GM21786 (cell line): ENCODE measurements around the gene TFF1.

Experiments used
- ATAC-seq: cut with Tn5 transposase; IDR thresholded peaks from one replicate; pipeline ENCODE4 v1.9.1; 2021; ENCODE audit not compliant: unreplicated experiment

The TFF1 gene

GRCh38 chr21:42363312-42363711 lies 3.0 kb downstream of the TFF1 start:
- ATAC-seq: no peak

GRCh38 chr21:42362700-42363099 lies 3.6 kb downstream of the TFF1 start:
- no peak for ATAC-seq

- no peak for ATAC-seq
These were observed 4.1 kb downstream of the TFF1 start for GRCh38 chr21:42362198-42362597.

GRCh38 chr21:42361286-42361685 lies 5.0 kb downstream of the TFF1 start:
- no peak for ATAC-seq

- no peak for ATAC-seq
These were observed 6.0 kb downstream of the TFF1 start for GRCh38 chr21:42360317-42360716.

GRCh38 chr21:42358937-42359336 lies 7.4 kb downstream of the TFF1 start:
- ATAC-seq: no peak

- ATAC-seq: no peak
These were observed 8.1 kb downstream of the TFF1 start for GRCh38 chr21:42358261-42358660.

- no peak for ATAC-seq
These were observed 9.0 kb downstream of the TFF1 start for GRCh38 chr21:42357307-42357706.

GRCh38 chr21:42356650-42357049 lies 9.7 kb downstream of the TFF1 start:
- ATAC-seq: no peak

GRCh38 chr21:42356046-42356445 lies 10.3 kb downstream of the TFF1 start:
- no peak for ATAC-seq

GRCh38 chr21:42353623-42354022 lies 12.7 kb downstream of the TFF1 start:
- no peak for ATAC-seq

- no peak for ATAC-seq
These were observed 13.8 kb downstream of the TFF1 start for GRCh38 chr21:42352441-42353095.

GRCh38 chr21:42351626-42352440 lies 14.5 kb downstream of the TFF1 start:
- ATAC-seq: no peak

GRCh38 chr21:42350927-42351426 lies 15.4 kb downstream of the TFF1 start, which contains the start of gene TFF2:
Gene TFF2 (minus strand): TSS chr21:42350994. CDS start chr21:42350957, 37 bp downstream.
- ATAC-seq: no peak

GRCh38 chr21:42350318-42350910 lies 15.9 kb downstream of the TFF1 start:
- ATAC-seq: no peak

- no peak for ATAC-seq
These were observed 16.7 kb downstream of the TFF1 start for GRCh38 chr21:42349420-42350317.

- ATAC-seq: no peak
These were observed 17.6 kb downstream of the TFF1 start for GRCh38 chr21:42348762-42349161.

GRCh38 chr21:42347601-42348327 lies 18.6 kb downstream of the TFF1 start:
- no peak for ATAC-seq

- no peak for ATAC-seq
These were observed 19.3 kb downstream of the TFF1 start for GRCh38 chr21:42346866-42347600.
